ENCODE data around the gene FAM209B. TPM values are rescaled to one million over a fixed set of nuclear protein-coding genes. Genes with fewer than 3 reads are reported as not detected.
"Not testable (repeated sequence)": the region's sequence is repeated elsewhere in the genome, so short reads cannot be mapped to it uniquely, and the experiment has no call there.

Gene FAM209B
- total RNA-seq, 4 donors from 2014 or later = not detected

- no peak overlapping the region for H3K4me3 ChIP-seq
- H3K4me1 ChIP-seq = peaks cover 0 to 4% (median 0%) of the 10 kb centered on the region in 4 donors
- H3K27me3 ChIP-seq = no peaks in the 10 kb centered on the region
- WGBS, 2 donors = 98 to 99% methylated on average over 10 of the region's 10 CpGs
- H3K9me3 ChIP-seq = peaks cover 0 to 30% (median 6%) of the 10 kb centered on the region in 4 donors
- DNase-seq (ENCODE audit: low spot score in 2 of 2) = no peak
- H3K27ac ChIP-seq = no peak overlapping the region
- TF ChIP-seq EP300 (IDR thresholded peaks at IDR 0.05) (no peak), CTCF (IDR thresholded peaks at IDR 0.05) (no peak), POLR2A (IDR thresholded peaks at IDR 0.05) (no peak)
- peaks cover 5 to 62% (median 32%) of the 10 kb centered on the region in 3 donors for H3K36me3 ChIP-seq
Observed at GRCh38 chr20:56520180-56520579, 12.9 kb upstream of the FAM209B start.

GRCh38 chr20:56520746-56521354 lies 12.2 kb upstream of the FAM209B start:
- H3K4me1 ChIP-seq; H3K27ac ChIP-seq; H3K27me3 ChIP-seq; H3K4me3 ChIP-seq; DNase-seq (ENCODE audit: low spot score in 2 of 2): not testable (repeated sequence)
- WGBS, 2 donors = 94 to 95% methylated on average over 13 of the region's 13 CpGs
- H3K36me3 ChIP-seq = peaks cover 5 to 55% (median 32%) of the 10 kb centered on the region in 3 donors
- H3K9me3 ChIP-seq = peaks cover 0 to 30% (median 6%) of the 10 kb centered on the region in 4 donors

DNA sequence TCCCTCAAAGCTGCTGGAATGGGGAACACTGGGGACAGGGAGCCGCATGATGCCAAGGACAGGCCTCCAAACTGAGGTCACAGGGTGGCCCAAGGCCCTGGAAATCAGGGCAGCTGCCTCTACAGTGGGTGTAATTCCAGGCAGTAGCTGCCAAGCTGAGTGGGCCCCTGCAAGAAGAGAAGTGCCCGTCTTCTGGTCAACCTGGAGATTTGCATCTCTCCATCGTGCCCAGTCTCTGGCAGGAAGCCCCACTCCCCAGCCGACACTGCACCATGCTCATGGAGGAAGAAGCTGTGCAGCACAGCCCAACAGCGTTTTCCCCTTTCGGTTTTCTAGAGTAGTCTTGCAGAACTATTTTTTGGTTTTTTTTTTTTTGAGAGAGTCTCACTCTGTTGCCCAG lies 10.7 kb upstream of the FAM209B start:
- Histone ChIP-seq H3K36me3 (peaks cover 5 to 46% (median 28%) of the 10 kb centered on the region in 3 donors), H3K4me3 (no peak overlapping the region), H3K27ac (no peak overlapping the region), H3K9me3 (peaks cover 0 to 30% (median 6%) of the 10 kb centered on the region in 4 donors), H3K4me1 (no peaks in the 10 kb centered on the region), H3K27me3 (no peaks in the 10 kb centered on the region)
- no peak for DNase-seq (ENCODE audit: low spot score in 2 of 2)
- 91% methylated on average over 6 of the region's 6 CpGs for WGBS, 2 donors
- TF ChIP-seq CTCF (IDR thresholded peaks at IDR 0.05) (no peak), EP300 (IDR thresholded peaks at IDR 0.05) (no peak), POLR2A (IDR thresholded peaks at IDR 0.05) (no peak)

DNA sequence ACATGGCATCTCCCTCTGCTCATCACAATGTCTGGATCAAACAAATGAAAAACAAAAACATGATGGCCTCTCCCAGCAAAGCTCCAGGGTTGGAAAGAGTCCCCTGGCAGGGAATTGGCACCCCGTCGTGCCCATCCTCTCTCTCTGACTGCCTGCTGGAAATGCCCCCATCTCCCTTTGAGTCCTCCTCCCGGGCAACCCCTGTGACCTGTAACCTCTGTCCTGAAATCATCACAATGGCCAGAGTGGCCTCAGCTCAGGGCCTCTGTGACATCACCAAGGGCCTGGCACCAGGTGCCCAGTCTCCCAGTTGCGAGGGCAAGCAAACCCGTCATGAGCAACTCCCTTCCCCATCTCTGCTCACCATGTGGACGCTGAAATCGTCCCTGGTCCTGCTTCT lies 8.6 kb upstream of the FAM209B start, which contains the start of gene FAM209A:
Gene FAM209A (plus strand): TSS at position 301 of the 400 bp plus-strand sequence. CDS start 65 bp downstream, at position 366.
- H3K4me3 ChIP-seq; H3K27me3 ChIP-seq; DNase-seq (ENCODE audit: low spot score in 2 of 2); H3K27ac ChIP-seq; H3K4me1 ChIP-seq: not testable (repeated sequence)
- 79 to 86% methylated on average over 7 of the region's 7 CpGs for WGBS, 2 donors
- H3K36me3 ChIP-seq = peaks cover 2 to 25% (median 10%) of the 10 kb centered on the region in 3 donors
- peaks cover 0 to 28% (median 6%) of the 10 kb centered on the region in 4 donors for H3K9me3 ChIP-seq

- H3K4me1 ChIP-seq = no peaks in the 10 kb centered on the region
- no peak overlapping the region for H3K27ac ChIP-seq
- no peaks in the 10 kb centered on the region for H3K27me3 ChIP-seq
- H3K9me3 ChIP-seq = no peaks in the 10 kb centered on the region
- no peak overlapping the region for H3K4me3 ChIP-seq
- no peak for DNase-seq (ENCODE audit: low spot score in 2 of 2)
- no peaks in the 10 kb centered on the region for H3K36me3 ChIP-seq
- 85 to 90% methylated on average over 4 to 6 of the region's 7 CpGs for WGBS, 2 donors
- TF ChIP-seq CTCF (IDR thresholded peaks at IDR 0.05) = no peak
- TF ChIP-seq POLR2A (IDR thresholded peaks at IDR 0.05) = no peak
- no peak for TF ChIP-seq EP300 (IDR thresholded peaks at IDR 0.05)
Observed at GRCh38 chr20:56527521-56527920, 5.5 kb upstream of the FAM209B start.

- Histone ChIP-seq H3K27me3 (no peaks in the 10 kb centered on the region), H3K9me3 (no peaks in the 10 kb centered on the region), H3K4me1 (no peaks in the 10 kb centered on the region), H3K4me3 (no peak overlapping the region), H3K36me3 (no peaks in the 10 kb centered on the region), H3K27ac (no peak overlapping the region)
- no peak for DNase-seq (ENCODE audit: low spot score in 2 of 2)
- no peak for TF ChIP-seq CTCF (IDR thresholded peaks at IDR 0.05)
- no peak for TF ChIP-seq EP300 (IDR thresholded peaks at IDR 0.05)
- TF ChIP-seq POLR2A (IDR thresholded peaks at IDR 0.05) = no peak
- WGBS, 2 donors = 65 to 74% methylated on average over 3 of the region's 3 CpGs
Observed at GRCh38 chr20:56537997-56538396, 5.0 kb downstream of the FAM209B start.

All from tibial nerve (tissue), 4 donors.